ENCODE results near the gene ACOX3. TPM values are rescaled to one million over a fixed set of nuclear protein-coding genes. Genes with fewer than 3 reads are reported as not detected.

The ACOX3 gene
- total and polyA plus RNA-seq, 11 donors: 16.9 to 51.6 (median 24.1) TPM

- no peak overlapping the region for H3K4me3 ChIP-seq
- intact Hi-C loops (cut with DNase I): loop anchor here (1.0 to 10.0 kb wide), 9 partner anchors 78 to 448 kb away; partner anchors contain the start of gene CPZ (in 2 of the 10)
- WGBS, 4 donors: 51 to 54% (median 54%) methylated on average over 20 to 21 of the region's 21 CpGs
- TF ChIP-seq POLR2A (IDR thresholded peaks at IDR 0.05): no peak
- peak; percentile 81 to 94 (median 90) for TF ChIP-seq CTCF (IDR thresholded peaks at IDR 0.05)
- ATAC-seq (peak in 3 of 4 donors; percentile 57 to 69 (median 66)), DNase-seq (peak; percentile 38 to 85 (median 60))
- H3K27me3 ChIP-seq: no peaks in the 10 kb centered on the region
- peaks cover 0 to 69% (median 56%) of the 10 kb centered on the region in 9 donors for H3K36me3 ChIP-seq
- peaks cover 0 to 21% (median 2%) of the 10 kb centered on the region in 12 donors for H3K4me1 ChIP-seq
- no peak overlapping the region for H3K27ac ChIP-seq
- no peaks in the 10 kb centered on the region for H3K9me3 ChIP-seq
Measured at GRCh38 chr4:8468746-8469535, 28.4 kb upstream of the ACOX3 start.

GRCh38 chr4:8467016-8467415 lies 26.5 kb upstream of the ACOX3 start:
- Histone ChIP-seq H3K27ac (no peak overlapping the region), H3K36me3 (peaks cover 0 to 88% (median 73%) of the 10 kb centered on the region in 9 donors), H3K27me3 (no peaks in the 10 kb centered on the region), H3K9me3 (no peaks in the 10 kb centered on the region), H3K4me1 (peaks cover 0 to 3% (median 0%) of the 10 kb centered on the region in 12 donors), H3K4me3 (no peak overlapping the region)
- 93 to 98% (median 95%) methylated on average over 14 to 18 of the region's 18 CpGs for WGBS, 4 donors
- TF ChIP-seq CTCF (IDR thresholded peaks at IDR 0.05) (no peak), POLR2A (IDR thresholded peaks at IDR 0.05) (no peak)
- no peak for ATAC-seq
- no peak for DNase-seq
- intact Hi-C loops (cut with DNase I): loop anchor here in 4 of 10 donors (5.0 to 10.0 kb wide), 4 partner anchors 80 to 450 kb away; partner anchors contain the start of gene CPZ (in 1 of the 4)

- peaks cover 0 to 93% (median 84%) of the 10 kb centered on the region in 9 donors for H3K36me3 ChIP-seq
- H3K9me3 ChIP-seq: no peaks in the 10 kb centered on the region
- H3K27ac ChIP-seq: no peak overlapping the region
- DNase-seq: no peak
- no peak overlapping the region for H3K4me3 ChIP-seq
- TF ChIP-seq CTCF (IDR thresholded peaks at IDR 0.05): no peak
- TF ChIP-seq POLR2A (IDR thresholded peaks at IDR 0.05): no peak
- H3K4me1 ChIP-seq: no peaks in the 10 kb centered on the region
- 86 to 88% (median 86%) methylated on average over 22 to 31 of the region's 31 CpGs for WGBS, 4 donors
- H3K27me3 ChIP-seq: no peaks in the 10 kb centered on the region
- ATAC-seq: no peak
- intact Hi-C loops (cut with DNase I): loop anchor here in 4 of 10 donors (5.0 to 10.0 kb wide), 4 partner anchors 81 to 451 kb away; partner anchors contain the start of gene CPZ (in 1 of the 4)
Measured at GRCh38 chr4:8465615-8466611, 25.4 kb upstream of the ACOX3 start.
